SK-N-SH treated with all-trans-retinoic acid at 6 μM for 48 hours (cell line): Measurements from ENCODE around the gene NADSYN1.

ENCODE experiments used
- BACH2 ChIP-seq: fragments of 250-450 bp; sonication (Bioruptor Pico); IDR thresholded peaks from 2 replicates; pipeline ENCODE4 v1.9.0; 2021; ENCODE audit warnings: mild to moderate bottlenecking, borderline replicate concordance
- TF ChIP-seq, protein P1 (sequence below): fragments of 250-450 bp; sonication (Bioruptor Pico); IDR thresholded peaks from 2 replicates; pipeline ENCODE4 v1.8.0; 2020; ENCODE audit warnings: mild to moderate bottlenecking, moderate library complexity, borderline replicate concordance

- no peak for TF ChIP-seq BACH2 (CRISPR knock-in tag)
- TF ChIP-seq, protein P1, sequence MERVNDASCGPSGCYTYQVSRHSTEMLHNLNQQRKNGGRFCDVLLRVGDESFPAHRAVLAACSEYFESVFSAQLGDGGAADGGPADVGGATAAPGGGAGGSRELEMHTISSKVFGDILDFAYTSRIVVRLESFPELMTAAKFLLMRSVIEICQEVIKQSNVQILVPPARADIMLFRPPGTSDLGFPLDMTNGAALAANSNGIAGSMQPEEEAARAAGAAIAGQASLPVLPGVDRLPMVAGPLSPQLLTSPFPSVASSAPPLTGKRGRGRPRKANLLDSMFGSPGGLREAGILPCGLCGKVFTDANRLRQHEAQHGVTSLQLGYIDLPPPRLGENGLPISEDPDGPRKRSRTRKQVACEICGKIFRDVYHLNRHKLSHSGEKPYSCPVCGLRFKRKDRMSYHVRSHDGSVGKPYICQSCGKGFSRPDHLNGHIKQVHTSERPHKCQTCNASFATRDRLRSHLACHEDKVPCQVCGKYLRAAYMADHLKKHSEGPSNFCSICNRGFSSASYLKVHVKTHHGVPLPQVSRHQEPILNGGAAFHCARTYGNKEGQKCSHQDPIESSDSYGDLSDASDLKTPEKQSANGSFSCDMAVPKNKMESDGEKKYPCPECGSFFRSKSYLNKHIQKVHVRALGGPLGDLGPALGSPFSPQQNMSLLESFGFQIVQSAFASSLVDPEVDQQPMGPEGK (CRISPR knock-in tag) = no peak
These were observed 14.4 kb upstream of the NADSYN1 start for GRCh38 chr11:71438650-71439049.
